Measurements from ENCODE around the gene SLC4A9.
A peak's percentile ranks its signal among the peaks of the same experiment; 100 is the strongest.

The SLC4A9 gene

GRCh38 chr5:140362875-140363630 is 3.1 kb downstream of the SLC4A9 start:
- peak; percentile 55 to 58 for DNase-seq

- DNase-seq, result no peak
Measured at GRCh38 chr5:140363631-140364471, 3.9 kb downstream of the SLC4A9 start.

GRCh38 chr5:140364472-140364765 is 4.4 kb downstream of the SLC4A9 start:
- no peak for DNase-seq

GRCh38 chr5:140365282-140365681 is 5.3 kb downstream of the SLC4A9 start:
- DNase-seq, result no peak

GRCh38 chr5:140365941-140366340 is 5.9 kb downstream of the SLC4A9 start:
- DNase-seq, result no peak

GRCh38 chr5:140366589-140367255 is 6.7 kb downstream of the SLC4A9 start:
- DNase-seq, result no peak

- DNase-seq, result no peak
Measured at GRCh38 chr5:140367256-140368013, 7.4 kb downstream of the SLC4A9 start.

GRCh38 chr5:140371356-140372151 is 11.6 kb downstream of the SLC4A9 start:
- no peak for DNase-seq

- DNase-seq, result peak; percentile 58 to 60
Measured at GRCh38 chr5:140372971-140373487, 13.0 kb downstream of the SLC4A9 start.

GRCh38 chr5:140381351-140381750 is 21.4 kb downstream of the SLC4A9 start:
- no peak for DNase-seq

- no peak for DNase-seq
Measured at GRCh38 chr5:140381972-140382371, 22.0 kb downstream of the SLC4A9 start.

- no peak for DNase-seq
Measured at GRCh38 chr5:140382866-140383265, 22.9 kb downstream of the SLC4A9 start.

GRCh38 chr5:140383300-140383699 is 23.3 kb downstream of the SLC4A9 start:
- DNase-seq, result no peak

GRCh38 chr5:140388052-140388451 is 28.1 kb downstream of the SLC4A9 start:
- no peak for DNase-seq

- DNase-seq, result no peak
Measured at GRCh38 chr5:140391312-140391711, 31.3 kb downstream of the SLC4A9 start.

GRCh38 chr5:140391732-140392131 is 31.7 kb downstream of the SLC4A9 start:
- no peak for DNase-seq

- DNase-seq, result no peak
Measured at GRCh38 chr5:140393738-140394137, 33.7 kb downstream of the SLC4A9 start.

- DNase-seq, result no peak
Measured at GRCh38 chr5:140398379-140398811, 38.4 kb downstream of the SLC4A9 start.

GRCh38 chr5:140399979-140400729 is 40.2 kb downstream of the SLC4A9 start:
- DNase-seq, result no peak

GRCh38 chr5:140400730-140401361 is 40.9 kb downstream of the SLC4A9 start:
- peak; percentile 95 to 96 for DNase-seq
